H1 (cell line): Measurements from ENCODE around the gene ZFR.

Source experiments
- POLR2A ChIP-seq, 2 experiments: IDR thresholded peaks; 1 replicate in 1 of 2; 2 replicates in 1 of 2; pipeline ENCODE4 v1.6.1; 2011; ENCODE audit warnings: low read depth in 2 of 2, low read length in 2 of 2, mild to moderate bottlenecking in 2 of 2; ENCODE audit errors: control extremely low read depth in 1 of 2
- YY1 ChIP-seq: IDR thresholded peaks from 2 replicates; pipeline ENCODE4 v1.6.1; 2011; ENCODE audit warnings: low read depth, mild to moderate bottlenecking, low read length

DNA sequence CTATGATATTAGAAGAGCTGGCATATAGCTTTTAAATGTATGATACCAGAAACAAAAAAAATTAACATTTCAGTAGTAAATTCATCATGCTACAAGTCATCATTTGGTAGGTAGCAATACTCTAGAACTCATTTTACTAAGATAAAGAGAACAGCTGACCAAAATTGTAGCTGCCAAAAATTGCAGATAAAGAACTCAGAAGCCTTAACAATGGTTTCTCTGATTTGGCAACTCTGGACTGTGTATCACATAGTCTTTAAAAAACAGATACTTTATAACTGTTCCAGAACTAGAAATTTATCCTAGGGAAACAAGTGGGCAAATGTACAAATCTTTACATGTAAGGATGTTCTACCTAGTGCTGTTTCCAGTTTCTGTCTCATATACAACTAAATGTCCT is 33.9 kb downstream of the ZFR start:
- no peak for TF ChIP-seq POLR2A (IDR thresholded peaks at IDR 0.05; ENCODE audit: control extremely low read depth in 1 of 2, low read depth in 2 of 2, low read length in 2 of 2)
- no peak for TF ChIP-seq YY1
